WI38 (cell line): ENCODE results near the gene TRIM25.

Source experiments
- H3K4me3 ChIP-seq: 2 replicates; pipeline ENCODE4 v1.5.1; 2011; ENCODE audit warnings: low read depth, mild to moderate bottlenecking, control low read depth, low read length
- TF ChIP-seq, protein P1 (sequence below): IDR thresholded peaks from 2 replicates; pipeline ENCODE4 v1.5.1; 2012; ENCODE audit warnings: low read depth, mild to moderate bottlenecking, control low read depth, low read length

Gene TRIM25

DNA sequence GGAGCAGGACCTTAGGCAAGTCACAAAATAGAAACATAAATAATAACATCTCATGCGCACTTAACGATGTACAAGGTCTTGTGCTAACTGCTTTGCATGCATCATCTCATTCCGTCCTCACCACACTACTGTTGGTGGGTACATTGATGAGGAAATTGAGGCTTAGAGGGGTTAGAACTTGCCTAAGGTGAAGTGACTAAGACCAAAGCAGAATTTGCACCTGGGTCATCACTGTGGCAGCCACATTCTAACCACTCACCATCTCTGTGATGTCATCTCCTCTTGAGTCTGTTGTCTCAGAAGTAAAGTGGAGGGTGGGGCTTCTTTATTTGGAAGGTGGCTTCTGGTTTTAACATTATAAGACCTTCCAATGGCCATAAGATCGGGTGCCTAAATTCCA is 20.4 kb upstream of the TRIM25 start:
- TF ChIP-seq, protein P1, sequence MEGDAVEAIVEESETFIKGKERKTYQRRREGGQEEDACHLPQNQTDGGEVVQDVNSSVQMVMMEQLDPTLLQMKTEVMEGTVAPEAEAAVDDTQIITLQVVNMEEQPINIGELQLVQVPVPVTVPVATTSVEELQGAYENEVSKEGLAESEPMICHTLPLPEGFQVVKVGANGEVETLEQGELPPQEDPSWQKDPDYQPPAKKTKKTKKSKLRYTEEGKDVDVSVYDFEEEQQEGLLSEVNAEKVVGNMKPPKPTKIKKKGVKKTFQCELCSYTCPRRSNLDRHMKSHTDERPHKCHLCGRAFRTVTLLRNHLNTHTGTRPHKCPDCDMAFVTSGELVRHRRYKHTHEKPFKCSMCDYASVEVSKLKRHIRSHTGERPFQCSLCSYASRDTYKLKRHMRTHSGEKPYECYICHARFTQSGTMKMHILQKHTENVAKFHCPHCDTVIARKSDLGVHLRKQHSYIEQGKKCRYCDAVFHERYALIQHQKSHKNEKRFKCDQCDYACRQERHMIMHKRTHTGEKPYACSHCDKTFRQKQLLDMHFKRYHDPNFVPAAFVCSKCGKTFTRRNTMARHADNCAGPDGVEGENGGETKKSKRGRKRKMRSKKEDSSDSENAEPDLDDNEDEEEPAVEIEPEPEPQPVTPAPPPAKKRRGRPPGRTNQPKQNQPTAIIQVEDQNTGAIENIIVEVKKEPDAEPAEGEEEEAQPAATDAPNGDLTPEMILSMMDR, result no peak

DNA sequence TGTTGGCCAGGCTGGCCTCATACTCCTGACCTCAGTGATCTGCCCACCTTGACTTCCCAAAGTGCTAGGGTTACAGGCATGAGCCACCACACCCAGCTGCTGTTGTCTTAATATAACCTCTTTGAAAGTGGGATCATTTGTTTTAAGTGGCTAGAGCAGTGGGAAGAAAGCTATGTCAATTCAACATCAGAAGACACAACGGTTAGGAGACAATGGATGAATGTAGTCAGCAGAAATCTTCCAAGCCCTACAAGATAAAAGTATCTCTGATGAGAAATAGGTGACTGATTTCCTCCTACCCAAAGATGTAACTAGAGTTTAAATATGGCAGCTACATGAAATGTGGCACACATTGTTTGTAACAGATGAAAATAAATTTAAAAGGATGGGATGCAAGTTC is 20.0 kb upstream of the TRIM25 start:
- TF ChIP-seq, protein P1, result no peak
- no peak overlapping the region for H3K4me3 ChIP-seq

More for the DNA sequence above, 20.4 kb upstream of the TRIM25 start:
- H3K4me3 ChIP-seq, result no peak overlapping the region

DNA sequence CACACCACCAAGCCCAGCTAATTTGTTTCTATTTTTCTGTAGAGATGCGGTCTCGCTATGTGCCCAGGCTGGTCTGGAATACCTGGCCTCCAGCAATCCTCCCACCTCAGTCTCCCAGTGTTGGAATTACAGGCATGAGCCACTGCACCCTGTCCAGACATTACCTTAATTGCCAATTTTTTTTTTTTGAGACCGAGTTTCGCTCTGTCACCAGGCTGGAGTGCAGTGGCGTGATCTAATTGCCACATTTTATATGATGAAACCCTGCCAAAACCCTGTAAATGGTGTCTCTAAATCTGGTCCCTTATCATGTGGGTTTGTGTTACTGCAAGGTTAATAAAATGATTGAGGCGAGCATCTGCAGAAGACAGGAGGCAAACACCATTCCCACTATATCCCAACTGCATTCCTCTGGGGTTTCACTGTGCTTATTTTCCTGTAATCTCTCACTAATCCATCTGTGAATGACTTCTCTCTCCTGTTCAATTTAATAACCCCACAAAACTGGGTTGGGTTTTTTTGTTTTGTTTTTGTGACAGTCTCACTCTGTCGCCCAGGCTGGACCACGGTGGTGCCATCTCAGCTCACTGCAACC is 19.4 kb upstream of the TRIM25 start:
- TF ChIP-seq, protein P1, result no peak
- H3K4me3 ChIP-seq, result no peak overlapping the region

DNA sequence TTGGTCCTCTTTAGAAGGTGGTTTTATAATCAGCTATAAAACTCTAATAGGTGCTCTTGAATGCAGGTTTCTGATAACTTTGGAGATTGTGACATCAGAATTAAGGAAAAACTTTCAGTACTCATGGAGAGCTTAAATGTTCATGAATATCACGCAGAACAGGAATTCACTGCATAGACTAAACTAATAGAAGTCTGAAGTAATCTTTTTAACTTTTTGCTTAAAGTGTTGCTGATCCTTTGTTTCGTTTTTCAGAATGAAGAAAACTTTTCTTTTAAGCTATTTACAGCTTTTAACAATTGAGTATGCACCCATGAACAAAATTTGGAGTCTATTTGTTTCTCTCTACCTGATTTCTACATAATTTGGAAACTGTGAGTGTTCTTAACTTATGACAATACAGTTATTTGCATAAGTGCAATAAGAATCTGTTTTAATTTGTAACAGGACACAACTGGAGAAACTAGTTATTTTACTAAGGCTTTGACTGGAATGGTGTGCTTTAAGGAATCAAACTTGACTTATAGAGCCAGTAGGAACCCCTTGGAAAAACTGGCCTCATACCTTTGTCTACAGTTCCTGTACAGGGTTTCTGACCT is 17.0 kb upstream of the TRIM25 start:
- TF ChIP-seq, protein P1, result no peak
- no peak overlapping the region for H3K4me3 ChIP-seq

DNA sequence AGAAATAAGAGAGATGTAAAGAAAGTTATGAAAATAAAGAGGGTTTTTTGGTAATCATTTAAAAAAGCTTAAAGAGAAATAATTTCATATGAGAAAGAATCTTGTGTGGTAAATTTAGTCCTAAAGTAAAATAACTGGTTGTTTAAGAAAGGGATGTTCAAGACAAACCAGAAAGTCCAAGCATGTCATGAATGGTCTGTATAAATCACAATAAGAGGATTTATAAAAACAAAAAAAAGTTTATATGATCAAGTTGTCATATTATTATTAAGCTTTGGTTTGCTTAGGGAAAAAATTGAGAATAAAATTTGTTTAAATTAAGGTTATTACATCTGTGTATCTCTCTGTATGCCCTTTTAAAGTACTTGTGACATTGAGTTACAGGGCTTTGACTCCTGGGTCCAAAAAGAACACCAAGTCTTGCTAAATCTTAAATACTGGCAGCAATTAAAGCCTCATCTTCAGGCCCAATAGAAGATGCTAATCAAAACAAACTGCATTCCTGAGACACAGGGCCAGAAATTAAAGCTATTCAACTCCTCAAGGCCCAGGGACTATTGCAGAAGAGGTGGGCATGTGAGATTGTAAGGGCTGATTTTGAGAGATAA is 15.6 kb upstream of the TRIM25 start:
- H3K4me3 ChIP-seq, result no peak overlapping the region

DNA sequence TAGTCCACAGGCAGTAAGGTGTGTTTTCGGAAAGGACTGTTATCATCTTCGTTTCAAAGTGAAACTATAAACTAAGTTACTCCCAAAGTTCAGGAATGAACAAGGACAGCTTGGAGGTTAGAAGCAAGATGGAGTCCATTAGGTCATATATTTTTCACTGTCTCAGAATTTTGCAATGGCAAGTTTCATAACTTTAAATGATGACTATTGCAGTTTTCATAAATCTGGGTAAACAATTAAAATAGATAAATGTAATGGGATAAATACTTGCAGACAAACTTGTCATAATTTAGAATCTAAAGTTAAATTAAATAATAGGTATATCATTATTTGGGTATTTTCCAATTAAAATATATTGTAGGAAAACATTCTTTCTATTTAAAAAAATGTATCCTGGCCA is 14.7 kb upstream of the TRIM25 start:
- no peak overlapping the region for H3K4me3 ChIP-seq
- TF ChIP-seq, protein P1, result no peak

More for the DNA sequence above, 15.6 kb upstream of the TRIM25 start:
- TF ChIP-seq, protein P1, result no peak

DNA sequence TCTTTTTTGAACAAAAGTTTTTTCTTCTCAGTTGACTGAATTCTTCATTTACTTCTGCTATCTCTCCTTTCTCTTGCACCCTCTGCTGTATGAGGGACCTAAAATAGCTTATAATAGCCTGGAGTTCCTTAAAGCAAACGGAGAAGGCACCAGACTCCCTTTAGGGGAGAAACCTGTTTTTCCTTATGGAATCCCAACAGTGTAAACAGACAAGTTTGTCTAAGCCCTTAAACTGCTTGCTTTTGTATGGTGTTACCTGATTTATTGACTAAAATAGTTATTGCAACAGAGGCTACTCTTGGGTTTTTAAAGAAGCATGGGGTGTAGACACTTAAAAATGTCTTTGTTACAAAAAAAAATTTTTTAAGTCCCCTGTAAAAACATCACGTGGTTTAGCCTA is 12.9 kb upstream of the TRIM25 start:
- TF ChIP-seq, protein P1, result no peak
- H3K4me3 ChIP-seq, result no peak overlapping the region
